Measurements from ENCODE around the gene NOM1. TPM values are rescaled to one million over a fixed set of nuclear protein-coding genes. Genes with fewer than 3 reads are reported as not detected.
A peak's percentile ranks its signal among the peaks of the same experiment; 100 is the strongest.

Gene NOM1
- total and polyA plus RNA-seq, 2 experiments from 2014 or later, result 17.7 to 36.5 TPM

DNA sequence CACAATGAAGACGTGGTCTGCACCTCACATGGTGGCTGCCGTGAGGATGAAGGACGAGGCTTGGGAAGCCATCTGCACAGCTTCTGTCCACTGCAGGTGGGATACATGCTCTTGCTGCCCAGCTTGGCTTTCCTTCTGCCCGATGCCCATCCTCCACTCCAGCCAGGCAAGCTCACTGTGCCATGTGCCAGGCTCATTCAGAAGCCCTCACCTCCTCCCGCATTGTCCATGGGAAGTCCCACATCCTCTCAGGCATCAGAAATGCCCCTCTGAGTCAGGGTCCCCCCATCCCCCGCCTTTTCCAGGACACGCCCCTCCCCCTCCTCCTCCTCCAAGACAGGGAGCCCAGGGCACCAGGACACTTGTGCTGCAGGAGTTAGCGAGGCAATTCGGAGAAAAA is 4.6 kb upstream of the NOM1 start:
- Histone ChIP-seq H3K4me1 (ENCODE audit: insufficient read depth) (peaks cover 7% of the 10 kb centered on the region), H4K20me1 (replicated peaks; ENCODE audit: insufficient read depth) (no peaks in the 10 kb centered on the region), H2AFZ (no peak overlapping the region), H3K9me2 (ENCODE audit: insufficient read depth) (no peaks in the 10 kb centered on the region), H3K27me3 (ENCODE audit: insufficient read depth) (no peaks in the 10 kb centered on the region), H3F3A (replicated peaks; ENCODE audit: low read depth) (no peaks in the 10 kb centered on the region), H3K4me3 (no peak overlapping the region), H3K27ac (ENCODE audit: low read depth) (no peak overlapping the region), H3K79me2 (replicated peaks; ENCODE audit: insufficient read depth) (peaks cover 2% of the 10 kb centered on the region), H3K36me3 (ENCODE audit: insufficient read depth) (no peaks in the 10 kb centered on the region), H3K4me2 (no peak overlapping the region)
- Mint-ChIP-seq H3K27ac (no peak overlapping the region; the same call in 1 of the 2 replicates), H3K4me3 (no peak overlapping the region), H3K27me3 (ENCODE audit: insufficient read depth, low read depth, poor library complexity) (peaks cover 12% of the 10 kb centered on the region), H3K9me3 (peaks cover 21% of the 10 kb centered on the region), H3K4me1 (peaks cover 11% of the 10 kb centered on the region), H3K36me3 (ENCODE audit: low read depth) (peaks cover 13% of the 10 kb centered on the region)
- ATAC-seq, result no peak
- DNase-seq (ENCODE audit: low spot score), result peak; percentile 43
- TF ChIP-seq JUNB (IDR thresholded peaks at IDR 0.05; ENCODE audit: unreplicated experiment) (no peak), EZH2phosphoT487 (IDR thresholded peaks at IDR 0.05; ENCODE audit: unreplicated experiment) (no peak), ZNF114 (CRISPR knock-in tag; IDR thresholded peaks at IDR 0.05) (no peak), CREB1 (CRISPR knock-in tag; IDR thresholded peaks at IDR 0.05; ENCODE audit: low read depth) (no peak), STAT1 (IDR thresholded peaks at IDR 0.05; ENCODE audit: unreplicated experiment) (no peak), POLR2AphosphoS5 (IDR thresholded peaks at IDR 0.05; ENCODE audit: low read depth) (no peak), EZH2 (IDR thresholded peaks at IDR 0.05; ENCODE audit: low read depth, unreplicated experiment) (no peak), NANOG (IDR thresholded peaks at IDR 0.05; ENCODE audit: borderline replicate concordance) (no peak)
- TF ChIP-seq, protein P1, sequence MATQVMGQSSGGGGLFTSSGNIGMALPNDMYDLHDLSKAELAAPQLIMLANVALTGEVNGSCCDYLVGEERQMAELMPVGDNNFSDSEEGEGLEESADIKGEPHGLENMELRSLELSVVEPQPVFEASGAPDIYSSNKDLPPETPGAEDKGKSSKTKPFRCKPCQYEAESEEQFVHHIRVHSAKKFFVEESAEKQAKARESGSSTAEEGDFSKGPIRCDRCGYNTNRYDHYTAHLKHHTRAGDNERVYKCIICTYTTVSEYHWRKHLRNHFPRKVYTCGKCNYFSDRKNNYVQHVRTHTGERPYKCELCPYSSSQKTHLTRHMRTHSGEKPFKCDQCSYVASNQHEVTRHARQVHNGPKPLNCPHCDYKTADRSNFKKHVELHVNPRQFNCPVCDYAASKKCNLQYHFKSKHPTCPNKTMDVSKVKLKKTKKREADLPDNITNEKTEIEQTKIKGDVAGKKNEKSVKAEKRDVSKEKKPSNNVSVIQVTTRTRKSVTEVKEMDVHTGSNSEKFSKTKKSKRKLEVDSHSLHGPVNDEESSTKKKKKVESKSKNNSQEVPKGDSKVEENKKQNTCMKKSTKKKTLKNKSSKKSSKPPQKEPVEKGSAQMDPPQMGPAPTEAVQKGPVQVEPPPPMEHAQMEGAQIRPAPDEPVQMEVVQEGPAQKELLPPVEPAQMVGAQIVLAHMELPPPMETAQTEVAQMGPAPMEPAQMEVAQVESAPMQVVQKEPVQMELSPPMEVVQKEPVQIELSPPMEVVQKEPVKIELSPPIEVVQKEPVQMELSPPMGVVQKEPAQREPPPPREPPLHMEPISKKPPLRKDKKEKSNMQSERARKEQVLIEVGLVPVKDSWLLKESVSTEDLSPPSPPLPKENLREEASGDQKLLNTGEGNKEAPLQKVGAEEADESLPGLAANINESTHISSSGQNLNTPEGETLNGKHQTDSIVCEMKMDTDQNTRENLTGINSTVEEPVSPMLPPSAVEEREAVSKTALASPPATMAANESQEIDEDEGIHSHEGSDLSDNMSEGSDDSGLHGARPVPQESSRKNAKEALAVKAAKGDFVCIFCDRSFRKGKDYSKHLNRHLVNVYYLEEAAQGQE (IDR thresholded peaks at IDR 0.05; ENCODE audit: unreplicated experiment), result no peak
- TF ChIP-seq, protein P2, sequence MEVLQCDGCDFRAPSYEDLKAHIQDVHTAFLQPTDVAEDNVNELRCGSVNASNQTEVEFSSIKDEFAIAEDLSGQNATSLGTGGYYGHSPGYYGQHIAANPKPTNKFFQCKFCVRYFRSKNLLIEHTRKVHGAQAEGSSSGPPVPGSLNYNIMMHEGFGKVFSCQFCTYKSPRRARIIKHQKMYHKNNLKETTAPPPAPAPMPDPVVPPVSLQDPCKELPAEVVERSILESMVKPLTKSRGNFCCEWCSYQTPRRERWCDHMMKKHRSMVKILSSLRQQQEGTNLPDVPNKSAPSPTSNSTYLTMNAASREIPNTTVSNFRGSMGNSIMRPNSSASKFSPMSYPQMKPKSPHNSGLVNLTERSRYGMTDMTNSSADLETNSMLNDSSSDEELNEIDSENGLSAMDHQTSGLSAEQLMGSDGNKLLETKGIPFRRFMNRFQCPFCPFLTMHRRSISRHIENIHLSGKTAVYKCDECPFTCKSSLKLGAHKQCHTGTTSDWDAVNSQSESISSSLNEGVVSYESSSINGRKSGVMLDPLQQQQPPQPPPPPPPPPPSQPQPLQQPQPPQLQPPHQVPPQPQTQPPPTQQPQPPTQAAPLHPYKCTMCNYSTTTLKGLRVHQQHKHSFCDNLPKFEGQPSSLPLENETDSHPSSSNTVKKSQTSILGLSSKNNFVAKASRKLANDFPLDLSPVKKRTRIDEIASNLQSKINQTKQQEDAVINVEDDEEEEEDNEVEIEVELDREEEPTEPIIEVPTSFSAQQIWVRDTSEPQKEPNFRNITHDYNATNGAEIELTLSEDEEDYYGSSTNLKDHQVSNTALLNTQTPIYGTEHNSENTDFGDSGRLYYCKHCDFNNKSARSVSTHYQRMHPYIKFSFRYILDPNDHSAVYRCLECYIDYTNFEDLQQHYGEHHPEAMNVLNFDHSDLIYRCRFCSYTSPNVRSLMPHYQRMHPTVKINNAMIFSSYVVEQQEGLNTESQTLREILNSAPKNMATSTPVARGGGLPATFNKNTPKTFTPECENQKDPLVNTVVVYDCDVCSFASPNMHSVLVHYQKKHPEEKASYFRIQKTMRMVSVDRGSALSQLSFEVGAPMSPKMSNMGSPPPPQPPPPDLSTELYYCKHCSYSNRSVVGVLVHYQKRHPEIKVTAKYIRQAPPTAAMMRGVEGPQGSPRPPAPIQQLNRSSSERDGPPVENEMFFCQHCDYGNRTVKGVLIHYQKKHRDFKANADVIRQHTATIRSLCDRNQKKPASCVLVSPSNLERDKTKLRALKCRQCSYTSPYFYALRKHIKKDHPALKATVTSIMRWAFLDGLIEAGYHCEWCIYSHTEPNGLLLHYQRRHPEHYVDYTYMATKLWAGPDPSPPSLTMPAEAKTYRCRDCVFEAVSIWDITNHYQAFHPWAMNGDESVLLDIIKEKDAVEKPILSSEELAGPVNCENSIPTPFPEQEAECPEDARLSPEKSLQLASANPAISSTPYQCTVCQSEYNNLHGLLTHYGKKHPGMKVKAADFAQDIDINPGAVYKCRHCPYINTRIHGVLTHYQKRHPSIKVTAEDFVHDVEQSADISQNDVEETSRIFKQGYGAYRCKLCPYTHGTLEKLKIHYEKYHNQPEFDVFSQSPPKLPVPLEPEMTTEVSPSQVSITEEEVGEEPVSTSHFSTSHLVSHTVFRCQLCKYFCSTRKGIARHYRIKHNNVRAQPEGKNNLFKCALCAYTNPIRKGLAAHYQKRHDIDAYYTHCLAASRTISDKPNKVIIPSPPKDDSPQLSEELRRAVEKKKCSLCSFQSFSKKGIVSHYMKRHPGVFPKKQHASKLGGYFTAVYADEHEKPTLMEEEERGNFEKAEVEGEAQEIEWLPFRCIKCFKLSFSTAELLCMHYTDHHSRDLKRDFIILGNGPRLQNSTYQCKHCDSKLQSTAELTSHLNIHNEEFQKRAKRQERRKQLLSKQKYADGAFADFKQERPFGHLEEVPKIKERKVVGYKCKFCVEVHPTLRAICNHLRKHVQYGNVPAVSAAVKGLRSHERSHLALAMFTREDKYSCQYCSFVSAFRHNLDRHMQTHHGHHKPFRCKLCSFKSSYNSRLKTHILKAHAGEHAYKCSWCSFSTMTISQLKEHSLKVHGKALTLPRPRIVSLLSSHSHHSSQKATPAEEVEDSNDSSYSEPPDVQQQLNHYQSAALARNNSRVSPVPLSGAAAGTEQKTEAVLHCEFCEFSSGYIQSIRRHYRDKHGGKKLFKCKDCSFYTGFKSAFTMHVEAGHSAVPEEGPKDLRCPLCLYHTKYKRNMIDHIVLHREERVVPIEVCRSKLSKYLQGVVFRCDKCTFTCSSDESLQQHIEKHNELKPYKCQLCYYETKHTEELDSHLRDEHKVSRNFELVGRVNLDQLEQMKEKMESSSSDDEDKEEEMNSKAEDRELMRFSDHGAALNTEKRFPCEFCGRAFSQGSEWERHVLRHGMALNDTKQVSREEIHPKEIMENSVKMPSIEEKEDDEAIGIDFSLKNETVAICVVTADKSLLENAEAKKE (CRISPR knock-in tag; IDR thresholded peaks at IDR 0.05), result no peak
- TF ChIP-seq, protein P3, sequence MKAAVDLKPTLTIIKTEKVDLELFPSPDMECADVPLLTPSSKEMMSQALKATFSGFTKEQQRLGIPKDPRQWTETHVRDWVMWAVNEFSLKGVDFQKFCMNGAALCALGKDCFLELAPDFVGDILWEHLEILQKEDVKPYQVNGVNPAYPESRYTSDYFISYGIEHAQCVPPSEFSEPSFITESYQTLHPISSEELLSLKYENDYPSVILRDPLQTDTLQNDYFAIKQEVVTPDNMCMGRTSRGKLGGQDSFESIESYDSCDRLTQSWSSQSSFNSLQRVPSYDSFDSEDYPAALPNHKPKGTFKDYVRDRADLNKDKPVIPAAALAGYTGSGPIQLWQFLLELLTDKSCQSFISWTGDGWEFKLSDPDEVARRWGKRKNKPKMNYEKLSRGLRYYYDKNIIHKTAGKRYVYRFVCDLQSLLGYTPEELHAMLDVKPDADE (IDR thresholded peaks at IDR 0.05), result no peak
- TF ChIP-seq, protein P4, sequence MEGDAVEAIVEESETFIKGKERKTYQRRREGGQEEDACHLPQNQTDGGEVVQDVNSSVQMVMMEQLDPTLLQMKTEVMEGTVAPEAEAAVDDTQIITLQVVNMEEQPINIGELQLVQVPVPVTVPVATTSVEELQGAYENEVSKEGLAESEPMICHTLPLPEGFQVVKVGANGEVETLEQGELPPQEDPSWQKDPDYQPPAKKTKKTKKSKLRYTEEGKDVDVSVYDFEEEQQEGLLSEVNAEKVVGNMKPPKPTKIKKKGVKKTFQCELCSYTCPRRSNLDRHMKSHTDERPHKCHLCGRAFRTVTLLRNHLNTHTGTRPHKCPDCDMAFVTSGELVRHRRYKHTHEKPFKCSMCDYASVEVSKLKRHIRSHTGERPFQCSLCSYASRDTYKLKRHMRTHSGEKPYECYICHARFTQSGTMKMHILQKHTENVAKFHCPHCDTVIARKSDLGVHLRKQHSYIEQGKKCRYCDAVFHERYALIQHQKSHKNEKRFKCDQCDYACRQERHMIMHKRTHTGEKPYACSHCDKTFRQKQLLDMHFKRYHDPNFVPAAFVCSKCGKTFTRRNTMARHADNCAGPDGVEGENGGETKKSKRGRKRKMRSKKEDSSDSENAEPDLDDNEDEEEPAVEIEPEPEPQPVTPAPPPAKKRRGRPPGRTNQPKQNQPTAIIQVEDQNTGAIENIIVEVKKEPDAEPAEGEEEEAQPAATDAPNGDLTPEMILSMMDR (conservative IDR thresholded peaks at IDR 0.05; ENCODE audit: low read depth in 2 of 2), result no peak

All from GM23338 (cell line).